ENCODE measurements around the gene MRPL12. TPM values are rescaled to one million over a fixed set of nuclear protein-coding genes. Genes with fewer than 3 reads are reported as not detected.

Gene MRPL12
- total RNA-seq, 4 donors from 2014 or later: 75.4 to 206 (median 114) TPM

GRCh38 chr17:81665205-81666091, 37.7 kb upstream of the MRPL12 start:
- in situ Hi-C loops (cut with MboI; ENCODE audit: low pct_ligation_motif_present in 1 of 4, low pct_unique_long_range_greater_than_20kb in 1 of 4, low sequenced_read_pairs in 3 of 4): no loop called here
- peak overlapping the region; percentile 95 to 98 (median 96) for H3K4me3 ChIP-seq
- 45% methylated on average over 24 of the region's 30 CpGs; no CpG with 5 or more reads in 1 of the 2 donors for WGBS, 2 donors (ENCODE audit: low coverage in 1 of 2)
- H3K27ac ChIP-seq: peak overlapping the region; percentile 90 to 94 (median 92)
- peaks cover 10 to 22% (median 20%) of the 10 kb centered on the region in 4 donors for H3K4me1 ChIP-seq
- peak; percentile 39 for DNase-seq
- H3K36me3 ChIP-seq: peaks cover 0 to 4% (median 0%) of the 10 kb centered on the region in 4 donors
- intact Hi-C loops (cut with DNase I; ENCODE audit: low total_unique reads): no loop called here
- H3K9me3 ChIP-seq: no peaks in the 10 kb centered on the region
- H3K27me3 ChIP-seq: no peaks in the 10 kb centered on the region
- TF ChIP-seq POLR2A (IDR thresholded peaks at IDR 0.05) (no peak), EP300 (IDR thresholded peaks at IDR 0.05; ENCODE audit: low read depth) (no peak), POLR2AphosphoS5 (IDR thresholded peaks at IDR 0.05) (no peak)
- TF ChIP-seq, protein P1, sequence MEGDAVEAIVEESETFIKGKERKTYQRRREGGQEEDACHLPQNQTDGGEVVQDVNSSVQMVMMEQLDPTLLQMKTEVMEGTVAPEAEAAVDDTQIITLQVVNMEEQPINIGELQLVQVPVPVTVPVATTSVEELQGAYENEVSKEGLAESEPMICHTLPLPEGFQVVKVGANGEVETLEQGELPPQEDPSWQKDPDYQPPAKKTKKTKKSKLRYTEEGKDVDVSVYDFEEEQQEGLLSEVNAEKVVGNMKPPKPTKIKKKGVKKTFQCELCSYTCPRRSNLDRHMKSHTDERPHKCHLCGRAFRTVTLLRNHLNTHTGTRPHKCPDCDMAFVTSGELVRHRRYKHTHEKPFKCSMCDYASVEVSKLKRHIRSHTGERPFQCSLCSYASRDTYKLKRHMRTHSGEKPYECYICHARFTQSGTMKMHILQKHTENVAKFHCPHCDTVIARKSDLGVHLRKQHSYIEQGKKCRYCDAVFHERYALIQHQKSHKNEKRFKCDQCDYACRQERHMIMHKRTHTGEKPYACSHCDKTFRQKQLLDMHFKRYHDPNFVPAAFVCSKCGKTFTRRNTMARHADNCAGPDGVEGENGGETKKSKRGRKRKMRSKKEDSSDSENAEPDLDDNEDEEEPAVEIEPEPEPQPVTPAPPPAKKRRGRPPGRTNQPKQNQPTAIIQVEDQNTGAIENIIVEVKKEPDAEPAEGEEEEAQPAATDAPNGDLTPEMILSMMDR (IDR thresholded peaks at IDR 0.05): no peak

DNA sequence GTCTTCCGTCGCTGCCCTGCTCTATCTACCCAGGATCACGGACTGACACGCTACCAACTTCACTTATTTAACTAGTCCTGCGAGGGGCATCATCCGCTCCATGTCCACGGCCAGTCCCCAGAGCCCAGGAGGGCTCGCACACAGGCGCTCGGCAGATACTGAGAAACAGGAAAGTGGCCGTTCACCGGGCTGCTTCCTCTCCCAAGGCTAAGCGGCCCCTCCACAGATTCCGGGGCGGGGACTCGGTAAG, 37.1 kb upstream of the MRPL12 start:
- no peaks in the 10 kb centered on the region for H3K27me3 ChIP-seq
- in situ Hi-C loops (cut with MboI; ENCODE audit: low pct_ligation_motif_present in 1 of 4, low pct_unique_long_range_greater_than_20kb in 1 of 4, low sequenced_read_pairs in 3 of 4): no loop called here
- TF ChIP-seq, protein P1 (IDR thresholded peaks at IDR 0.05): no peak
- no peak for TF ChIP-seq EP300 (IDR thresholded peaks at IDR 0.05; ENCODE audit: low read depth)
- no peak for TF ChIP-seq POLR2AphosphoS5 (IDR thresholded peaks at IDR 0.05)
- no peak for TF ChIP-seq POLR2A (IDR thresholded peaks at IDR 0.05)
- peak overlapping the region; percentile 95 to 98 (median 96) for H3K4me3 ChIP-seq
- no peak for DNase-seq
- H3K4me1 ChIP-seq: peaks cover 10 to 22% (median 20%) of the 10 kb centered on the region in 4 donors
- intact Hi-C loops (cut with DNase I; ENCODE audit: low total_unique reads): no loop called here
- no peaks in the 10 kb centered on the region for H3K9me3 ChIP-seq
- peaks cover 0 to 6% (median 0%) of the 10 kb centered on the region in 4 donors for H3K36me3 ChIP-seq
- H3K27ac ChIP-seq: peak overlapping the region; percentile 90 to 94 (median 92)
- whole genome bisulfite sequencing, 2 donors (ENCODE audit: low coverage in 1 of 2): 1% methylated on average over 9 of the region's 16 CpGs; no CpG with 5 or more reads in 1 of the 2 donors

DNA sequence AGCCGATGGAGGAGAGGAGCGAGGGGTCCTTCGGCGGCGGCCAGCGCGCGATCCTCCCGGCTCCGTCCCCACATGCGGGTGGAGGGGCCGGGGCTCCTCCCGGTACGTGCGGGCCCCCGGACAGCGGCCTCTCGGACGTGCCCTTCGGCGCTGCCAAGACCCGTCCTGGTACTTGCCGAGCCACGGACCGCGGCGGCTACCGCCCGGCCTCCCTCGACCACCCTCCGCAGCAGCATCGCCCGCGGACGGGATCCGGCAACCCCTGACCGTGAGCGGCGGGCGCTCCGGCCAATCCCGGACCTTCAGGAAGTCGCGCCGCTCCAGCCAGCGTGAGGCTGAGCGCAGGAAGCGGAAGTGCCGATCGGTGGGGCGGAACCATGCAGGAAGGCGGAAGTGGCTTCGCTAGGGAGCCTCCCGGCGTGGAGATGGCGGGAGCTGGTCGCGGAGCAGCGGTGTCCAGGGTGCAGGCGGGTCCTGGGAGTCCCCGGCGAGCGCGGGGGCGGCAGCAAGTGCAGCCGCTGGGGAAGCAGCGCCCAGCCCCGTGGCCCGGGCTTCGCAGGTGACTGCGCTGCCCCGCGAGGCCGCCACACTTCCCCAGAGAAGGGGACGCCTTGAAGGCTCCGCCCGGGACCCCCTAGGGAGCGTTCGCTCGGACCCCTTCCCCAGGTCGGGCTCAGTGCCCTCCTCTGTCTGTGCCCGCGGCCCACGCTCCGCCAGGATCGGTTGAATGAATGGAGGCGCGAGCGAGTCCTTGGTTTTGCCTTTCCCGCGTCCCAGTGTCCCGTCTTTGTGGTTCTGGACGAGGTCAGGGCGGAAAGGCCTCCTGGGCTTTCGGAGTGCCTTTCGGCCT, 36.6 kb upstream of the MRPL12 start, which contains the start of the genes CCDC137 and OXLD1:
Gene CCDC137 (plus strand): TSS at position 396 of the 850 bp plus-strand sequence. CDS start 30 bp downstream, at position 426.
Gene OXLD1 (minus strand): TSS at position 264 of the 850 bp plus-strand sequence. CDS start 28 bp downstream, at position 236.
- Histone ChIP-seq H3K4me3 (peak within 1 kb of the TSS; percentile 95 to 98 (median 96)), H3K4me1 (peaks cover 10 to 22% (median 20%) of the 10 kb centered on the region in 4 donors), H3K27ac (peak within 1 kb of the TSS; percentile 90 to 94 (median 92)), H3K36me3 (peaks cover 0 to 6% (median 2%) of the 10 kb centered on the region in 4 donors), H3K27me3 (no peaks in the 10 kb centered on the region), H3K9me3 (no peaks in the 10 kb centered on the region)
- TF ChIP-seq, protein P1 (IDR thresholded peaks at IDR 0.05): no peak
- TF ChIP-seq POLR2A (IDR thresholded peaks at IDR 0.05) (peak; percentile 88), POLR2AphosphoS5 (IDR thresholded peaks at IDR 0.05) (peak; percentile 83 to 97 (median 93)), EP300 (IDR thresholded peaks at IDR 0.05; ENCODE audit: low read depth) (no peak)
- in situ Hi-C loops (cut with MboI; ENCODE audit: low pct_ligation_motif_present in 1 of 4, low pct_unique_long_range_greater_than_20kb in 1 of 4, low sequenced_read_pairs in 3 of 4): no loop called here
- WGBS, 2 donors (ENCODE audit: low coverage in 1 of 2): 1% methylated on average over 66 of the region's 96 CpGs; no CpG with 5 or more reads in 1 of the 2 donors
- intact Hi-C loops (cut with DNase I; ENCODE audit: low total_unique reads): no loop called here
- DNase-seq: peak; percentile 97
